K562 (cell line): ENCODE results near the gene MYLK3. TPM values are rescaled to one million over a fixed set of nuclear protein-coding genes. Genes with fewer than 3 reads are reported as not detected.

ENCODE experiments used
- ATAC-seq: fragments of 200-7000 bp; cut with Tn5 transposase; 3 replicates; pipeline ENCODE4 v1.9.1; 2020; ENCODE audit warnings: moderate library complexity
- BruUV-seq: library from RNA; stranded (reverse); fragments of 400-500 nt; replicated peaks from 2 replicates; lab custom pipeline; 2021; lab: Mats Ljungman, UMichigan
- CTCF ChIA-PET: fragments of 300-600 bp; formaldehyde crosslinking; extraction: SDS; loops from one replicate; lab custom pipeline; 2021; ENCODE audit warnings: low intra/inter-chr PET ratio; lab: Yijun Ruan, JAX
- POLR2A ChIA-PET: fragments of 300-600, 350-650 bp; sonication (Branson Sonifier 250); formaldehyde crosslinking; extraction: SDS; loops from one replicate; lab custom pipeline; 2021; ENCODE audit warnings: antibody characterized with exemption, inconsistent platforms; lab: Yijun Ruan, JAX
- DNase-seq, 4 experiments: peaks; one replicate each; pipeline versions ENCODE4 v3.0.0 to v3.0.0-alpha.2; 2011 to 2018; ENCODE audit warnings: low spot score in 3 of 4, mixed read lengths in 3 of 4; ENCODE audit errors: extremely low read depth in 1 of 4
- FAIRE-seq: peaks from 2 replicates; lab custom pipeline; 2011; peaks lifted over from hg19 to GRCh38; lab: Jason Lieb, UNC
- H2AFZ ChIP-seq: 2 replicates; pipeline ENCODE4 v1.6.0; 2011; ENCODE audit warnings: low read depth, low read length, control low read depth, inconsistent platforms
- H3K27ac ChIP-seq: fragments of 200-600 bp; 3 replicates; pipeline ENCODE4 v1.8.0; 2011; ENCODE audit warnings: low read depth, mild to moderate bottlenecking, control low read depth, inconsistent platforms, low read length, moderate library complexity, mixed read lengths; ENCODE audit errors: extremely low read depth
- H3K27me3 ChIP-seq, 2 experiments: fragments of 300-600 bp in 1 of 2; 2 replicates in 1 of 2; 3 replicates in 1 of 2; pipeline versions ENCODE4 v1.6.0 to v1.8.0; 2011; ENCODE audit warnings: inconsistent platforms in 2 of 2, low read length in 2 of 2, mild to moderate bottlenecking in 1 of 2, mixed read lengths in 1 of 2, moderate library complexity in 1 of 2; ENCODE audit not compliant: control insufficient read depth in 2 of 2, insufficient read depth in 2 of 2
- H3K36me3 ChIP-seq: fragments of 300-600 bp; 3 replicates; pipeline ENCODE4 v1.8.0; 2011; ENCODE audit warnings: mild to moderate bottlenecking, low read length, inconsistent platforms; ENCODE audit not compliant: control insufficient read depth, insufficient read depth
- H3K4me1 ChIP-seq, 2 experiments: fragments of 200-600 bp in 1 of 2; replicated peaks in 1 of 2; 2 replicates in 1 of 2; 3 replicates in 1 of 2; pipeline versions ENCODE4 v1.5.1 to v1.8.0; 2011; ENCODE audit warnings: inconsistent platforms in 2 of 2, low read length in 2 of 2, mild to moderate bottlenecking in 1 of 2, mixed read lengths in 1 of 2, moderate library complexity in 1 of 2; ENCODE audit not compliant: control insufficient read depth in 2 of 2, insufficient read depth in 2 of 2
- H3K4me2 ChIP-seq: 2 replicates; pipeline ENCODE4 v1.6.1; 2011; ENCODE audit warnings: low read length, control low read depth, inconsistent platforms, mixed read lengths; ENCODE audit not compliant: insufficient read depth
- H3K4me3 ChIP-seq: fragments of 200-600 bp; sonication (generic), shearing (Covaris generic); 2 replicates; pipeline ENCODE4 v1.5.1; 2016; ENCODE audit warnings: control low read depth, inconsistent platforms
- H3K79me2 ChIP-seq: fragments of 200-600 bp; 3 replicates; pipeline ENCODE4 v1.8.0; 2011; ENCODE audit warnings: low read length, inconsistent platforms; ENCODE audit not compliant: control insufficient read depth, insufficient read depth
- H3K9ac ChIP-seq, 2 experiments: 2 replicates each; pipeline versions ENCODE4 v1.6.0 to v1.6.1; 2011; ENCODE audit warnings: low read depth in 2 of 2, low read length in 2 of 2, control low read depth in 1 of 2, inconsistent platforms in 1 of 2, mild to moderate bottlenecking in 1 of 2, mixed read lengths in 1 of 2; ENCODE audit not compliant: insufficient read depth in 1 of 2
- H3K9me1 ChIP-seq: one replicate; pipeline ENCODE4 v1.6.0; 2011; ENCODE audit warnings: inconsistent platforms, mild to moderate bottlenecking, low read length, moderate library complexity; ENCODE audit not compliant: control insufficient read depth, insufficient read depth
- H3K9me3 ChIP-seq: replicated peaks from 2 replicates; pipeline ENCODE4 v1.5.1; 2011; ENCODE audit warnings: low read depth, low read length, inconsistent platforms; ENCODE audit not compliant: control insufficient read depth, insufficient read depth
- H4K20me1 ChIP-seq: replicated peaks from 2 replicates; pipeline ENCODE4 v1.6.1; 2011; ENCODE audit warnings: low read length, inconsistent platforms, mixed read lengths; ENCODE audit not compliant: control insufficient read depth, insufficient read depth
- ARNT ChIP-seq, 2 experiments: fragments of 450-650 bp; IDR thresholded peaks; 2 replicates each; pipeline ENCODE4 v1.6.1; 2016; ENCODE audit warnings: mild to moderate bottlenecking in 1 of 2
- BACH1 ChIP-seq: fragments of 200-800 bp; sonication (Bioruptor generic); IDR thresholded peaks from 2 replicates; pipeline ENCODE4 v1.6.1; 2016; ENCODE audit warnings: missing genetic modification characterization, missing compliant biosample characterization
- HES1 ChIP-seq: fragments of 450-650 bp; IDR thresholded peaks from 2 replicates; pipeline ENCODE4 v1.6.1; 2016; ENCODE audit warnings: low read depth, mild to moderate bottlenecking, moderate library complexity
- KLF16 ChIP-seq: IDR thresholded peaks from 2 replicates; pipeline ENCODE4 v1.6.1; 2016; ENCODE audit warnings: antibody characterized with exemption
- LARP7 ChIP-seq: fragments of 450-650 bp; IDR thresholded peaks from 2 replicates; pipeline ENCODE4 v1.6.1; 2016
- MGA ChIP-seq: fragments of 450-650 bp; IDR thresholded peaks from 2 replicates; pipeline ENCODE4 v1.6.1; 2016; ENCODE audit warnings: mild to moderate bottlenecking, moderate library complexity
- MNT ChIP-seq, 2 experiments: fragments of 450-650 bp; conservative IDR thresholded peaks; 2 replicates each; pipeline ENCODE4 v1.6.1; 2017; ENCODE audit warnings: mild to moderate bottlenecking in 2 of 2, moderate library complexity in 2 of 2
- PKNOX1 ChIP-seq: fragments of 450-650 bp; IDR thresholded peaks from 2 replicates; pipeline ENCODE4 v1.6.1; 2016
- TBP ChIP-seq: optimal IDR thresholded peaks from 2 replicates; pipeline ENCODE3; 2011; ENCODE audit warnings: low read depth, low read length, improper control_type of control experiment
- WGBS: fragments of 100-300 bp; shearing (Covaris generic); methylation state at CpG from one replicate; pipeline ENCODE4 v1.1.6; 2016; ENCODE audit warnings: low coverage, mixed read lengths; ENCODE audit not compliant: insufficient coverage; ENCODE audit errors: missing lambda C conversion rate; 5-methylcytosine and 5-hydroxymethylcytosine counted together
- in situ Hi-C: fragments of 300-500 bp; cut with MboI; formaldehyde crosslinking; loops from 4 replicates; pipeline ENCODE4 v1.15.0; 2018; ENCODE audit warnings: inconsistent platforms, mixed read lengths
- intact Hi-C: fragments of 100-400 bp; cut with micrococcal nuclease; formaldehyde crosslinking; loops from 2 replicates; pipeline ENCODE4 v1.14.2; 2022
- polyA plus RNA-seq, 8 experiments: library from polyadenylated mRNA; depleted of rRNA in 4 of 8; stranded (reverse) in 5 of 8; unstranded in 3 of 8; fragments of >200 nt; fragmentation: Nextera tagmentation in 2 of 8; fragmentation: Illumina TruSeq in 1 of 8; extraction: Ambion mirVana in 2 of 8; extraction: Trizol in 1 of 8; gene quantifications; 2 replicates each; pipeline versions ENCODE4 v1.2.1 to v1.2.3, GENCODE V29; 2011 to 2014; ENCODE audit warnings: inconsistent platforms in 1 of 8, missing spikeins in 1 of 8
- total RNA-seq, 7 experiments: library from RNA; depleted of rRNA in 6 of 7; stranded (reverse); fragments of >200 nt in 6 of 7; fragmentation: Illumina TruSeq in 2 of 7; extraction: Trizol in 2 of 7; gene quantifications; 2 replicates each; pipeline versions ENCODE4 v1.2.1 to v1.2.3, GENCODE V29; 2011 to 2021; ENCODE audit warnings: low replicate concordance in 1 of 7

Gene MYLK3
- total and polyA plus RNA-seq, 9 of the 15 experiments (the other 6 are each of a cell fraction or from before 2014, with no cell fraction given), result 0.69 to 10.7 (median 4.7) TPM

- Histone ChIP-seq H3K27ac (no peak overlapping the region), H3K36me3 (no peaks in the 10 kb centered on the region), H2AFZ (no peak overlapping the region), H3K9me1 (no peaks in the 10 kb centered on the region), H3K79me2 (no peaks in the 10 kb centered on the region), H3K9me3 (no peaks in the 10 kb centered on the region), H3K4me1 (peaks cover 3% of the 10 kb centered on the region in 2 experiments; a peak in 3 of 5 replicates), H4K20me1 (no peaks in the 10 kb centered on the region), H3K4me2 (no peak overlapping the region), H3K4me3 (no peak overlapping the region), H3K27me3 (no peaks in the 10 kb centered on the region), H3K9ac (no peak overlapping the region)
- no peak for ATAC-seq
- WGBS, result 26% methylated on average over 3 of the region's 3 CpGs
- no TSS peak for BruUV-seq
- no peak for FAIRE-seq
- in situ Hi-C loops (no loop called here), intact Hi-C loops (no loop called here)
- ChIA-PET CTCF (no interaction called here), POLR2A (no interaction called here)
- DNase-seq, result no peak
- TF ChIP-seq HES1 (no peak), MGA (no peak), TBP (no peak), KLF16 (no peak), LARP7 (no peak), BACH1 (tag) (no peak), ARNT (IDR thresholded peaks at IDR 0.05) (no peak), MNT (conservative IDR thresholded peaks at IDR 0.05) (no peak), PKNOX1 (no peak)
Observed at GRCh38 chr16:46762583-46762982, 14.4 kb upstream of the MYLK3 start.
